GM13976 (cell line): Measurements from ENCODE around the gene MOCS1.

Experiments
- DNase-seq: peaks from one replicate; pipeline ENCODE4 v3.0.0; 2012; ENCODE audit warnings: low spot score
- in situ Hi-C: fragments of 300-500 bp; cut with MboI; formaldehyde crosslinking; loops from one replicate; pipeline ENCODE4 v1.12.0; 2022; ENCODE audit warnings: low sequenced_read_pairs, mixed read lengths, inconsistent platforms; ENCODE audit not compliant: unreplicated experiment
- TF ChIP-seq, protein P1 (sequence below): IDR thresholded peaks from 2 replicates; pipeline ENCODE4 v1.5.1; 2012; ENCODE audit warnings: borderline replicate concordance, mild to moderate bottlenecking; ENCODE audit not compliant: insufficient read depth; ENCODE audit errors: extremely low read depth, missing control alignments, control extremely low read depth

MOCS1 gene

GRCh38 chr6:39922821-39923220, 11.4 kb downstream of the MOCS1 start:
- DNase-seq: no peak
- TF ChIP-seq, protein P1, sequence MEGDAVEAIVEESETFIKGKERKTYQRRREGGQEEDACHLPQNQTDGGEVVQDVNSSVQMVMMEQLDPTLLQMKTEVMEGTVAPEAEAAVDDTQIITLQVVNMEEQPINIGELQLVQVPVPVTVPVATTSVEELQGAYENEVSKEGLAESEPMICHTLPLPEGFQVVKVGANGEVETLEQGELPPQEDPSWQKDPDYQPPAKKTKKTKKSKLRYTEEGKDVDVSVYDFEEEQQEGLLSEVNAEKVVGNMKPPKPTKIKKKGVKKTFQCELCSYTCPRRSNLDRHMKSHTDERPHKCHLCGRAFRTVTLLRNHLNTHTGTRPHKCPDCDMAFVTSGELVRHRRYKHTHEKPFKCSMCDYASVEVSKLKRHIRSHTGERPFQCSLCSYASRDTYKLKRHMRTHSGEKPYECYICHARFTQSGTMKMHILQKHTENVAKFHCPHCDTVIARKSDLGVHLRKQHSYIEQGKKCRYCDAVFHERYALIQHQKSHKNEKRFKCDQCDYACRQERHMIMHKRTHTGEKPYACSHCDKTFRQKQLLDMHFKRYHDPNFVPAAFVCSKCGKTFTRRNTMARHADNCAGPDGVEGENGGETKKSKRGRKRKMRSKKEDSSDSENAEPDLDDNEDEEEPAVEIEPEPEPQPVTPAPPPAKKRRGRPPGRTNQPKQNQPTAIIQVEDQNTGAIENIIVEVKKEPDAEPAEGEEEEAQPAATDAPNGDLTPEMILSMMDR: no peak
- in situ Hi-C loops: no loop called here

DNA sequence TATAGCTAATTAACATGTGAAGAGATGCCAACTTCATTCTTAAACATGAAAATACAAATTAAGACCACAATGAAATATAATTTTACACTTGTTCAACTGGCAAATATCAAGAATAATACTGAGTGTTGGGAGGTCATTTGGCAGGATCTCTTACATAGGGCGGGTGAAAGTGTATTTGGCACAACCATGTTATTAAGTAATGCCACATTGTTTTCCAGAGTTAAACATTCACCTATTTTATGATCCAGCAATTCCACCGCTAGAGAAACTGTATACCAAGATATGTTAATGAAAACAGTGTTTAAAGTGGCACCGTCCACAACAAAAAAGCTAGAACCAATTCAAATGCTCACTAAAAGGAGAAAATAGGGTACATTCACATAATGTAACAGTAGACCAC, 14.1 kb downstream of the MOCS1 start:
- no peak for DNase-seq
- TF ChIP-seq, protein P1: no peak
- in situ Hi-C loops: no loop called here

- TF ChIP-seq, protein P1: no peak
- DNase-seq: no peak
- in situ Hi-C loops: no loop called here
These were observed 15.4 kb downstream of the MOCS1 start for GRCh38 chr6:39918831-39919230.

DNA sequence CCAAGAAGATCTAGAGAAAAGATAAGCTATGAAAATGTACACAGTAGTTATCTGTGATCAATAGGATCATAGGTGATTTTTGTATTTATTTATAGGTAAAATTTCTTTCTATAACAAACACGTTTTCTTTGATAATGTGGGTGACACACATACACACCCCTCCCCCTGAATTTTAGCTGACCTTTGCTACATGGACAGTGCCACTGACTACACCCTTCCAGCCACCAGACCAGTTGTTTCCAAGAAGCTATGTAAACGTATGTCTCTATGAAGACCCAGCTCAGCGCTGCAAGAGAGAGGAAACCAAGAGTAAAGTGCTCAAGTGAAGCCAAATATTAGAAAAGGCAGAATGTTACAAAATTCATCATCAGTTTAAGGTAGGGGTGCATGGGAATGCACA, 16.3 kb downstream of the MOCS1 start:
- DNase-seq: no peak
- TF ChIP-seq, protein P1: no peak
- in situ Hi-C loops: no loop called here

GRCh38 chr6:39917329-39917728, 16.9 kb downstream of the MOCS1 start:
- TF ChIP-seq, protein P1: no peak
- no peak for DNase-seq
- in situ Hi-C loops: no loop called here

DNA sequence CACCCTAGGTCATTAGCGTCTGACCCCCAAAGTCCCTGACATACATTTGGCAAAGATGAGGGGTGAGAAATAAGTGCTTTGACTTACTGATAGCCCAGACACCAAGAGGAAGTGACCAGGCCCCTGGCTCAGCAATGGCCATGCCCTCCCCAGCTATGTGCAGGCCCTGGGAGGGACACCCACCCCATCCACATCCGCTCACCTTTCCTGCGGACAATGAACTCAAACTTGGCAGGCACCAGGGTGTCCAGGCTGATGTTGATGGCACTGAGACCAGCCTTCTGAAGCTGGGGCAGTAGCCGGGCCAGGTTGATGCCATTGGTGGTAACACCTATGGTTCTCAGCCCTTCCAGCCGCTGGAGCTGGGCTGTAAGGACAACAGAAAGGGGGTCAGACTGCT, 18.4 kb downstream of the MOCS1 start:
- no peak for DNase-seq
- TF ChIP-seq, protein P1: no peak
- in situ Hi-C loops: no loop called here

DNA sequence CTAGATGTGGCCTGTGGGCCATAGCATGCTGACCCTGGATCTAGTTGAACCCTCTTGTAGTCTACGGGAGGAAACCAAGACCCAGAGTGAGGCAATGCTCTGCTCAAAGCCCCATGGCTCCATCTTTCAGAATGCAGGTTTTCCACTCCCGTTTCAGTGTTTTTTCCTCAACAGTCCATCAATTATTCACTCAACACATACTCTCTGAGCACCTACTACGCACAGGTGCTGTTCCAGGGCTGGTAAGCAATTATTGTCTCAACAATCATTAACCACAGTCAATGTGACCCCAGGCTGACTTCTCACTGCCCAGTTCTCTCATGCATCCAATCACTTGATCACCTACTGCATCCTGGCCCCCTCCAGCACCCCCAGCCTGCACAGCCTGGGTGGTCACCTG, 20.0 kb downstream of the MOCS1 start:
- no peak for DNase-seq
- in situ Hi-C loops: no loop called here
- TF ChIP-seq, protein P1: no peak
